Measurements from ENCODE around the gene COL15A1.

DNA sequence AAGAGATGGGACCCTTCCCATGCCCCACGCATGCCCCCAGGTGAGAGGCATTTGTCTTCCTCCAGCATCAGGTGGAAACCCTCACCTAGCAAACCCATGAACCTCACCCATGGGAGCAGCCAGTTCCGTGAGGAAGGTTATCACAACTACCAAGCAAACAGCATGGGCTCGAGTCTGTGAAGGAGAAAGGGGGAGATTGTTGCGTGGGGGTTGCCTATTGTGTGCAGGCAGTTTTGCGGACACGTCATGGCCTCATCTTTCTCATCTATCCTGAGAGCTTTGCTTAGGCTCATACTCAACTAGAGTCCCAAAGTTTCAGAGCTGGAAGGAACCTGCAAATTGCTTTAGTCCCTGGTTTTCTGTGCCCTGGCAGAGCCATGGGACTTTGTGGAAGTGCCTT, 87.6 kb downstream of the COL15A1 start:
- TF ChIP-seq, protein P1, sequence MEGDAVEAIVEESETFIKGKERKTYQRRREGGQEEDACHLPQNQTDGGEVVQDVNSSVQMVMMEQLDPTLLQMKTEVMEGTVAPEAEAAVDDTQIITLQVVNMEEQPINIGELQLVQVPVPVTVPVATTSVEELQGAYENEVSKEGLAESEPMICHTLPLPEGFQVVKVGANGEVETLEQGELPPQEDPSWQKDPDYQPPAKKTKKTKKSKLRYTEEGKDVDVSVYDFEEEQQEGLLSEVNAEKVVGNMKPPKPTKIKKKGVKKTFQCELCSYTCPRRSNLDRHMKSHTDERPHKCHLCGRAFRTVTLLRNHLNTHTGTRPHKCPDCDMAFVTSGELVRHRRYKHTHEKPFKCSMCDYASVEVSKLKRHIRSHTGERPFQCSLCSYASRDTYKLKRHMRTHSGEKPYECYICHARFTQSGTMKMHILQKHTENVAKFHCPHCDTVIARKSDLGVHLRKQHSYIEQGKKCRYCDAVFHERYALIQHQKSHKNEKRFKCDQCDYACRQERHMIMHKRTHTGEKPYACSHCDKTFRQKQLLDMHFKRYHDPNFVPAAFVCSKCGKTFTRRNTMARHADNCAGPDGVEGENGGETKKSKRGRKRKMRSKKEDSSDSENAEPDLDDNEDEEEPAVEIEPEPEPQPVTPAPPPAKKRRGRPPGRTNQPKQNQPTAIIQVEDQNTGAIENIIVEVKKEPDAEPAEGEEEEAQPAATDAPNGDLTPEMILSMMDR (IDR thresholded peaks at IDR 0.05 in 8 of 11, conservative IDR thresholded peaks at IDR 0.05 in 3 of 11) = no peak
- no peak for TF ChIP-seq POLR2A (IDR thresholded peaks at IDR 0.05)

All from spleen (tissue), 7 donors.